ENCODE measurements around the gene SOX8. TPM values are rescaled to one million over a fixed set of nuclear protein-coding genes. Genes with fewer than 3 reads are reported as not detected.

SOX8 gene
- total and polyA plus RNA-seq, 2 donors from 2014 or later: 0.17 to 1.0 TPM

DNA sequence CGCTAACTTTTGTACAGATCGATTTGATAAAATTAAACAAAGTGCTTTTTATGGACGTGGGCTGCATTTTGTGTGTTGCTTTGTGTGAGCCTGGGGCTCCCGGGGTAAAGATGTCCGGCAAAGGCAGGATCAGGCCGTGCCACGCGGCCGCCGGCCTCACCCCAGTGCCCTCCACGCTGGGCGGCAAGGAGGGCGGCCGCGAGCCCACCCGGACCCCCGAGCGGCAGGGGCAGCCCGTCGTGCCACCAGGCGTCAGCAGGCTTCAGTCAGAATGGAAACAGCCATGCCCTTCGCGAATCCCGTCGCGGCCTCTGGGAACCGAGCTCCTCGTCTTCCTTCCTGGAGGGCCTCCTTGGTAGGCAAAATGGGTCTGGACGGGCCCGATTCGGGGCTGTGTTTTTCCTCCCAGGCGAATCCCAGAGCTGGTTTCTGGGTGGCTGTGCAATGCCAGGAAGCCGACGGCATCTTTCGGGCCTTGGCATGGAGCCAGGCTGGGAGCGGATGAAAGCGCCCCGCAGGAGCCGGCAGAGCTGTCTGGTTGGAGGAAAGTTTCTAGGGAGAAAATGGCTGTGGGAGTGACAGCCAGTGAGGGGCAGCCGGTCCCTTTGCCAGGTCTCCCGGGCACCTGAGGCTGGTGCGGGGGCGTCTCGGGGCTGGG lies 5.5 kb downstream of the SOX8 start:
- Histone ChIP-seq H3K4me1 (ENCODE audit: control insufficient read depth in 2 of 3, insufficient read depth in 2 of 3, low read depth in 1 of 3, low read length in 3 of 3) (no peaks in the 10 kb centered on the region), H3K9ac (ENCODE audit: low read length in 3 of 3) (no peak overlapping the region), H3K9me3 (ENCODE audit: control insufficient read depth in 2 of 3, insufficient read depth in 1 of 3, low read length in 3 of 3) (no peaks in the 10 kb centered on the region), H3K27ac (ENCODE audit: low read depth in 2 of 2, low read length in 2 of 2) (no peak overlapping the region), H3K36me3 (ENCODE audit: control insufficient read depth in 2 of 3, insufficient read depth in 3 of 3, low read length in 3 of 3) (no peaks in the 10 kb centered on the region), H3K27me3 (ENCODE audit: control insufficient read depth, insufficient read depth, low read length) (peaks cover 7% of the 10 kb centered on the region), H3K4me3 (ENCODE audit: low read length in 3 of 3) (no peak overlapping the region)
- TF ChIP-seq, protein P1, sequence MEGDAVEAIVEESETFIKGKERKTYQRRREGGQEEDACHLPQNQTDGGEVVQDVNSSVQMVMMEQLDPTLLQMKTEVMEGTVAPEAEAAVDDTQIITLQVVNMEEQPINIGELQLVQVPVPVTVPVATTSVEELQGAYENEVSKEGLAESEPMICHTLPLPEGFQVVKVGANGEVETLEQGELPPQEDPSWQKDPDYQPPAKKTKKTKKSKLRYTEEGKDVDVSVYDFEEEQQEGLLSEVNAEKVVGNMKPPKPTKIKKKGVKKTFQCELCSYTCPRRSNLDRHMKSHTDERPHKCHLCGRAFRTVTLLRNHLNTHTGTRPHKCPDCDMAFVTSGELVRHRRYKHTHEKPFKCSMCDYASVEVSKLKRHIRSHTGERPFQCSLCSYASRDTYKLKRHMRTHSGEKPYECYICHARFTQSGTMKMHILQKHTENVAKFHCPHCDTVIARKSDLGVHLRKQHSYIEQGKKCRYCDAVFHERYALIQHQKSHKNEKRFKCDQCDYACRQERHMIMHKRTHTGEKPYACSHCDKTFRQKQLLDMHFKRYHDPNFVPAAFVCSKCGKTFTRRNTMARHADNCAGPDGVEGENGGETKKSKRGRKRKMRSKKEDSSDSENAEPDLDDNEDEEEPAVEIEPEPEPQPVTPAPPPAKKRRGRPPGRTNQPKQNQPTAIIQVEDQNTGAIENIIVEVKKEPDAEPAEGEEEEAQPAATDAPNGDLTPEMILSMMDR (IDR thresholded peaks at IDR 0.05; ENCODE audit: borderline replicate concordance, extremely low read depth, insufficient read depth): no peak
- intact Hi-C loops (cut with DNase I): no loop called here
- DNase-seq (peak in 1 of 5 donors; percentile 54), FAIRE-seq (no peak)

DNA sequence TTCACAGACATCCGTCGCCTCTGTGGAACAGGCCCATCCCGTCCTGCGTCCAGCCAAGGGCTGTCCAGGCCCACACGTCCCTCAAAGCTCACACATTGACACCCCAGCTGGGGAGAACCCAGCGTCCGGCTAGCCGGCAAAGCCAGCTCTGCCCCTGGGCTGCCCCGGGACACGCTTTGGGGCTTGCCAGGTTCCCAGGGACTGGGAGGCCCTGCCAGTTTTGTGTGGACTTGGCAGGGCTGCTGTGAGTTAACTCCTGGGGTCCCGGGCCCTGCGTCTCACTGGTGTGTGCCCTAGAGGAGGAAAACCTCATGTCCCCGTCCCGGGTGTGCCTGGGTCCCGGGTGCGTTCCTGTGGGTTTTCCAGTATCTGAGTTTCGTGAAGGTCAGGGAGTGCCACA lies 6.3 kb downstream of the SOX8 start:
- Histone ChIP-seq H3K4me3 (ENCODE audit: low read length in 3 of 3) (no peak overlapping the region), H3K4me1 (ENCODE audit: control insufficient read depth in 2 of 3, insufficient read depth in 2 of 3, low read depth in 1 of 3, low read length in 3 of 3) (no peaks in the 10 kb centered on the region), H3K36me3 (ENCODE audit: control insufficient read depth in 2 of 3, insufficient read depth in 3 of 3, low read length in 3 of 3) (no peaks in the 10 kb centered on the region), H3K9me3 (ENCODE audit: control insufficient read depth in 2 of 3, insufficient read depth in 1 of 3, low read length in 3 of 3) (no peaks in the 10 kb centered on the region), H3K27ac (ENCODE audit: low read depth in 2 of 2, low read length in 2 of 2) (no peak overlapping the region), H3K27me3 (ENCODE audit: control insufficient read depth, insufficient read depth, low read length) (peaks cover 3% of the 10 kb centered on the region), H3K9ac (ENCODE audit: low read length in 3 of 3) (no peak overlapping the region)
- TF ChIP-seq, protein P1 (IDR thresholded peaks at IDR 0.05; ENCODE audit: borderline replicate concordance, extremely low read depth, insufficient read depth): no peak
- no peak for DNase-seq
- intact Hi-C loops (cut with DNase I): no loop called here
- no peak for FAIRE-seq

- FAIRE-seq: no peak
- peaks cover 3% of the 10 kb centered on the region for H3K27me3 ChIP-seq (ENCODE audit: control insufficient read depth, insufficient read depth, low read length)
- no peaks in the 10 kb centered on the region for H3K4me1 ChIP-seq (ENCODE audit: control insufficient read depth in 2 of 3, insufficient read depth in 2 of 3, low read depth in 1 of 3, low read length in 3 of 3)
- DNase-seq: no peak
- no peaks in the 10 kb centered on the region for H3K36me3 ChIP-seq (ENCODE audit: control insufficient read depth in 2 of 3, insufficient read depth in 3 of 3, low read length in 3 of 3)
- no peak overlapping the region for H3K27ac ChIP-seq (ENCODE audit: low read depth in 2 of 2, low read length in 2 of 2)
- H3K9me3 ChIP-seq (ENCODE audit: control insufficient read depth in 2 of 3, insufficient read depth in 1 of 3, low read length in 3 of 3): no peaks in the 10 kb centered on the region
- H3K9ac ChIP-seq (ENCODE audit: low read length in 3 of 3): no peak overlapping the region
- no peak overlapping the region for H3K4me3 ChIP-seq (ENCODE audit: low read length in 3 of 3)
- TF ChIP-seq, protein P1 (IDR thresholded peaks at IDR 0.05; ENCODE audit: borderline replicate concordance, extremely low read depth, insufficient read depth): no peak
- intact Hi-C loops (cut with DNase I): no loop called here
Observed at GRCh38 chr16:988471-989353, 7.1 kb downstream of the SOX8 start.
